Heart right ventricle (tissue), 16 donors: ENCODE data around the gene NFKBIB. TPM values are rescaled to one million over a fixed set of nuclear protein-coding genes. Genes with fewer than 3 reads are reported as not detected.

Source experiments
- ATAC-seq, 8 donors: fragments of 200-7000 bp; cut with Tn5 transposase; one replicate each; pipeline ENCODE4 v1.9.1; 2020; ENCODE audit warnings: mild to moderate bottlenecking in 8 of 8, moderate library complexity in 8 of 8, moderate number of reproducible peaks in 1 of 8
- DNase-seq, 2 donors: peaks; one replicate each; pipeline ENCODE4 v3.0.0-alpha.2; 2020
- H3K27ac ChIP-seq, 10 donors: fragments of 200-600 bp; sonication (generic) in 2 of 10; one replicate each; pipeline versions ENCODE4 v1.5.0 to v1.8.0; 2020 to 2022; ENCODE audit warnings: mild to moderate bottlenecking in 3 of 10
- H3K27me3 ChIP-seq, 7 donors: fragments of 200-600 bp; one replicate each; pipeline ENCODE4 v1.8.0; 2021 to 2022; ENCODE audit warnings: mild to moderate bottlenecking in 2 of 7
- H3K36me3 ChIP-seq, 9 donors: fragments of 200-600 bp; sonication (generic) in 1 of 9; one replicate each; pipeline versions ENCODE4 v1.5.0 to v1.8.0; 2020 to 2022; ENCODE audit warnings: mild to moderate bottlenecking in 2 of 9
- H3K4me1 ChIP-seq, 9 donors: fragments of 200-600 bp; sonication (generic) in 1 of 9; one replicate each; pipeline versions ENCODE4 v1.5.0 to v1.8.0; 2020 to 2022; ENCODE audit warnings: mild to moderate bottlenecking in 4 of 9
- H3K4me3 ChIP-seq, 10 donors: fragments of 200-600 bp; sonication (generic) in 2 of 10; one replicate each; pipeline versions ENCODE4 v1.5.0 to v1.8.0; 2020 to 2022; ENCODE audit warnings: mild to moderate bottlenecking in 7 of 10, moderate library complexity in 2 of 10
- H3K9me3 ChIP-seq, 11 donors: fragments of 200-600 bp in 10 of 11; sonication (generic) in 2 of 11; one replicate each; pipeline versions ENCODE4 v1.5.0 to v1.8.0; 2013 to 2022; ENCODE audit warnings: mild to moderate bottlenecking in 2 of 11, control low read depth in 1 of 11, moderate library complexity in 1 of 11
- WGBS, 2 donors: extraction: QIAGEN DNeasy Blood & Tissue Kit; methylation state at CpG; one replicate each; pipeline ENCODE4 v1.1.7; 2013; ENCODE audit warnings: inconsistent platforms in 1 of 2; 5-methylcytosine and 5-hydroxymethylcytosine counted together
- intact Hi-C, 10 donors: fragments of 100-400 bp; cut with DNase I; formaldehyde crosslinking; loops; one replicate each; pipeline versions ENCODE4 v1.11.1 to v1.14.2; 2022
- polyA plus RNA-seq, 2 donors: library from polyadenylated mRNA; stranded (reverse); fragments of 200-250 nt; gene quantifications; one replicate each; pipeline ENCODE4 v1.2.3, GENCODE V29; 2013
- total RNA-seq, 10 donors: library from RNA; stranded (reverse); fragmentation: NEBNext Ultra II Directional in 3 of 10; extraction: Animal tissue kit (Norgen Biotek cat#: 25700) in 3 of 10; gene quantifications; one replicate each; pipeline versions ENCODE4 v1.2.1 to v1.2.4, GENCODE V29; 2021 to 2023
- TF ChIP-seq, protein P1 (sequence below), 9 donors: fragments of 200-600 bp; sonication (generic) in 2 of 9; IDR thresholded peaks; one replicate each; pipeline versions ENCODE4 v1.5.0 to v1.8.0; 2021 to 2022; ENCODE audit warnings: antibody characterized with exemption in 9 of 9, mild to moderate bottlenecking in 5 of 9, moderate library complexity in 1 of 9
- donor health status: Arrhythmogenic right ventricular cardiomyopathy.
- donor health status: ischemic (EF 13 %, LVEDD 7.1; RV severe dilation, severe dysfunction).
- donor health status: healthy with polysubstance abuse.
- donor health status: DM: no; HTN: yes; CAD: no.
- donor health status: DM: no; HTN: no; CAD: no.
- donor health status: ischemic (EF 25% LVEDD 6.9; RV normal size, moderate dysfunction).
- donor health status: ischemic (EF 25% LVEDD 5.7; RV mildly dilated, moderate dysfunction).
- donor health status: healthy.
- donor health status: DM: yes; HTN: yes; CAD: no.
- donor health status: Ischemic cardiomyopathy.
- donor health status: ischemic (EF 35%, LVEDD 5.7; RV mildly dilated, moderate dysfunction).
- donor health status: nonischemic (EF 11% LVEDD 7.7; RV severe dilation, severe dysfunction).
- donor health status: DM: yes; HTN: yes; CAD: no.
- donor health status: PGD.
- donor health status: ischemic (EF 29% LVEDD 5.4; RV normal size, mild dysfunction).
- donor health status: nonischemic (EF 23%, LVEDD 6.1; RV moderate dilation, normal function).

Gene NFKBIB
- total and polyA plus RNA-seq, 12 donors: 16.1 to 79.8 (median 22.7) TPM

DNA sequence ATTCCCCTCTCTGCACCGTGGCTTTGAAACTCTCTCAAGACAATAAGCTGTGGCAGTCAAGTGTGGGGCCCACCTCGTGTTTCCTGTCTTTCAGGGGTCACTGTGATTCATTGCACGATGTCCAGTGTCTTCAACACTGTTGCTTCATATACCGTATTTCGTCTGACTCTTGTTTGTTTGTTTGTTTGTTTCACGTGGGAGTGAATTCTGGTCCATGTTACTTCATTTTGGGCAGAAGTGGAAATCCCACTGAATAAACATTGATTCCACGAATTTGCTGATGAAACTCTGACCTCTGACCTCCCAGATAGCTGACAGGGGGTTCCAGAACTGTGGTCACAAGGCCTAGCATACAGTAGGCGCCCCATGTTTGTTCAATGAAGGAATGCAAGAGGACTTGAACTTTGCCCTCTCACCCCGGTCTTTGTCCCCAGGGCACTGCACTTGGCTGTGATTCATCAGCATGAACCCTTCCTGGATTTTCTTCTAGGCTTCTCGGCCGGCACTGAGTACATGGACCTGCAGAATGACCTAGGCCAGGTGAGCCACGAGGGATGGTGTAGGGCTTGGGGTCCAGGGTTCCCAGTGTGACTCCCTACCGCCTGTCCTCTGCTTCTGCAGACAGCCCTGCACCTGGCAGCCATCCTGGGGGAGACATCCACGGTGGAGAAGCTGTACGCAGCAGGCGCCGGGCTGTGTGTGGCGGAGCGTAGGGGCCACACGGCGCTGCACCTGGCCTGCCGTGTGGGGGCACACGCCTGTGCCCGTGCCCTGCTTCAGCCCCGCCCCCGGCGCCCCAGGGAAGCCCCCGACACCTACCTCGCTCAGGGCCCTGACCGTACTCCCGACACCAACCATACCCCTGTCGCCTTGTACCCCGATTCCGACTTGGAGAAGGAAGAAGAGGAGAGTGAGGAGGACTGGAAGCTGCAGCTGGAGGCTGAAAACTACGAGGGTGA lies 5.1 kb downstream of the NFKBIB start:
- peaks cover 0 to 56% (median 20%) of the 10 kb centered on the region in 9 donors for H3K36me3 ChIP-seq
- no peak for DNase-seq
- intact Hi-C loops: no loop called here
- TF ChIP-seq, protein P1, sequence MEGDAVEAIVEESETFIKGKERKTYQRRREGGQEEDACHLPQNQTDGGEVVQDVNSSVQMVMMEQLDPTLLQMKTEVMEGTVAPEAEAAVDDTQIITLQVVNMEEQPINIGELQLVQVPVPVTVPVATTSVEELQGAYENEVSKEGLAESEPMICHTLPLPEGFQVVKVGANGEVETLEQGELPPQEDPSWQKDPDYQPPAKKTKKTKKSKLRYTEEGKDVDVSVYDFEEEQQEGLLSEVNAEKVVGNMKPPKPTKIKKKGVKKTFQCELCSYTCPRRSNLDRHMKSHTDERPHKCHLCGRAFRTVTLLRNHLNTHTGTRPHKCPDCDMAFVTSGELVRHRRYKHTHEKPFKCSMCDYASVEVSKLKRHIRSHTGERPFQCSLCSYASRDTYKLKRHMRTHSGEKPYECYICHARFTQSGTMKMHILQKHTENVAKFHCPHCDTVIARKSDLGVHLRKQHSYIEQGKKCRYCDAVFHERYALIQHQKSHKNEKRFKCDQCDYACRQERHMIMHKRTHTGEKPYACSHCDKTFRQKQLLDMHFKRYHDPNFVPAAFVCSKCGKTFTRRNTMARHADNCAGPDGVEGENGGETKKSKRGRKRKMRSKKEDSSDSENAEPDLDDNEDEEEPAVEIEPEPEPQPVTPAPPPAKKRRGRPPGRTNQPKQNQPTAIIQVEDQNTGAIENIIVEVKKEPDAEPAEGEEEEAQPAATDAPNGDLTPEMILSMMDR (IDR thresholded peaks at IDR 0.05): no peak
- H3K4me1 ChIP-seq: peaks cover 0 to 20% (median 12%) of the 10 kb centered on the region in 9 donors
- ATAC-seq: peak in 1 of 8 donors; percentile 32
- no peaks in the 10 kb centered on the region for H3K27me3 ChIP-seq
- H3K9me3 ChIP-seq: peaks cover 0 to 5% (median 0%) of the 10 kb centered on the region in 11 donors
- no peak overlapping the region for H3K27ac ChIP-seq
- no peak overlapping the region for H3K4me3 ChIP-seq
- 91 to 93% methylated on average over 35 of the region's 35 CpGs for WGBS, 2 donors

DNA sequence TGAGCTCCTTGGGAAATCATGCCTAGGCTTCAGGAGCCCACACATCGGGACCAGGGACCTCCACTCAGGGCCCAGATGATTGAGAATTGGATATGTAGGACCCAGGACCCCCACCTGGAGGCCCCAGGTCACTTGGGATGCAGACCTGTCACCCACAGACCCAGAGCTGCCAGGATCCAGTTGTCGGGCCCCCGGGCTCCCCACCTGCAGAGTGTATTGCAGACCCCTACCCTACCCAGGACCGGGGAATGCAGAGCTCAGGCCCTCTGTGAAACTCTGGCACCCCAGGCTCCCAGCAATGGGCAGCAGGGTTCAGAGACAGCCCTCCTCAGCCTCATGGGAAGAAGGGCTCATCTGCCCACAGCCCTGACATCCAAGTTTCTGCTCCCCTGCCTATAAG lies 5.9 kb downstream of the NFKBIB start:
- intact Hi-C loops: no loop called here
- Histone ChIP-seq H3K9me3 (peaks cover 0 to 5% (median 0%) of the 10 kb centered on the region in 11 donors), H3K4me1 (peaks cover 0 to 15% (median 7%) of the 10 kb centered on the region in 9 donors), H3K4me3 (no peak overlapping the region), H3K36me3 (peaks cover 0 to 56% (median 20%) of the 10 kb centered on the region in 9 donors), H3K27me3 (peaks cover 0 to 1% (median 0%) of the 10 kb centered on the region in 7 donors), H3K27ac (no peak overlapping the region)
- 98% methylated on average over 4 of the region's 4 CpGs for WGBS, 2 donors
- TF ChIP-seq, protein P1 (IDR thresholded peaks at IDR 0.05): no peak
- ATAC-seq: peak in 1 of 8 donors; percentile 7
- no peak for DNase-seq

DNA sequence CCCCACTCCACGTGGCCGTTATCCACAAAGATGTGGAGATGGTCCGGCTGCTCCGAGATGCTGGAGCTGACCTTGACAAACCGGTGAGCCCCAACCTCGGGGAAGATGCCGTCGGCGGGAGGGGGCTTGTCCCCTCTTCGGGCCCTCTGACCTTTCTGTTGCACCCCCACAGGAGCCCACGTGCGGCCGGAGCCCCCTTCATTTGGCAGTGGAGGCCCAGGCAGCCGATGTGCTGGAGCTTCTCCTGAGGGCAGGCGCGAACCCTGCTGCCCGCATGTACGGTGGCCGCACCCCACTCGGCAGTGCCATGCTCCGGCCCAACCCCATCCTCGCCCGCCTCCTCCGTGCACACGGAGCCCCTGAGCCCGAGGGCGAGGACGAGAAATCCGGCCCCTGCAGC lies 7.5 kb downstream of the NFKBIB start:
- DNase-seq (no peak), ATAC-seq (no peak)
- no peak overlapping the region for H3K4me3 ChIP-seq
- H3K4me1 ChIP-seq: peaks cover 0 to 9% (median 0%) of the 10 kb centered on the region in 9 donors
- intact Hi-C loops: no loop called here
- no peak overlapping the region for H3K27ac ChIP-seq
- TF ChIP-seq, protein P1 (IDR thresholded peaks at IDR 0.05): no peak
- H3K27me3 ChIP-seq: peaks cover 0 to 17% (median 14%) of the 10 kb centered on the region in 7 donors
- H3K36me3 ChIP-seq: peaks cover 0 to 56% (median 20%) of the 10 kb centered on the region in 9 donors
- 95 to 96% methylated on average over 29 of the region's 29 CpGs for WGBS, 2 donors
- H3K9me3 ChIP-seq: no peaks in the 10 kb centered on the region

DNA sequence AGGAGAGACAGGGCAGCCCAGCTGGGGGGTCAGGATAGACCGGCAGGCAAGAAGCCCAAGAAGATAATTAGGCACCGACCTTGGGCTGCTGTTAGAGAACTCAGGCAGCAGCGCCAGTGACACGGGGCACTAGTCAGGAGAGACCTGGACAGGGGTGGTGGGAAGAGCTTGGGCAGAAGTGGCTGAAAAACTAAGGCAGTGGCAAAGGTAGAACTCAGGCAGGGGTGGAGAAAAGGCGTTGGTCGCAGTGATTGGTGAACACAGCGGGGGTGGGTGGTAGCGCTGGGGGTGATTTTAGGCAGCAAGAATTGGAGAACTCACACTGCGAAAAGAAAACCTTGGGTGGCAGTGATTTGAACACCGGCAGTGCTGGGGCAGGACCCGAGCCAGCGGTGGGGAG lies 7.9 kb downstream of the NFKBIB start:
- Histone ChIP-seq H3K27me3 (peaks cover 0 to 20% (median 14%) of the 10 kb centered on the region in 7 donors), H3K27ac (no peak overlapping the region), H3K4me1 (peaks cover 0 to 6% (median 0%) of the 10 kb centered on the region in 9 donors), H3K9me3 (no peaks in the 10 kb centered on the region), H3K4me3 (no peak overlapping the region), H3K36me3 (peaks cover 0 to 56% (median 20%) of the 10 kb centered on the region in 9 donors)
- intact Hi-C loops: no loop called here
- TF ChIP-seq, protein P1 (IDR thresholded peaks at IDR 0.05): no peak
- ATAC-seq: no peak
- no peak for DNase-seq
- 94 to 96% methylated on average over 12 of the region's 12 CpGs for WGBS, 2 donors
